ENCODE measurements around the gene HDAC4. TPM values are rescaled to one million over a fixed set of nuclear protein-coding genes. Genes with fewer than 3 reads are reported as not detected.

Gene HDAC4
- total and polyA plus RNA-seq, 2 experiments from 2014 or later, result 8.1 to 41.8 TPM

GRCh38 chr2:239164335-239164871 lies 236.4 kb downstream of the HDAC4 start:
- Histone ChIP-seq H3K36me3 (ENCODE audit: insufficient read depth) (no peaks in the 10 kb centered on the region), H3K27ac (ENCODE audit: low read depth) (no peak overlapping the region), H3K9me2 (ENCODE audit: insufficient read depth) (no peaks in the 10 kb centered on the region), H3F3A (replicated peaks; ENCODE audit: low read depth) (no peaks in the 10 kb centered on the region), H3K27me3 (ENCODE audit: insufficient read depth) (no peaks in the 10 kb centered on the region), H3K4me1 (ENCODE audit: insufficient read depth) (no peaks in the 10 kb centered on the region), H2AFZ (no peak overlapping the region), H4K20me1 (replicated peaks; ENCODE audit: insufficient read depth) (peaks cover 3% of the 10 kb centered on the region; the same call in 1 of the 2 replicates), H3K79me2 (replicated peaks; ENCODE audit: insufficient read depth) (no peaks in the 10 kb centered on the region), H3K4me2 (no peak overlapping the region), H3K4me3 (no peak overlapping the region)
- TF ChIP-seq JUNB (IDR thresholded peaks at IDR 0.05; ENCODE audit: unreplicated experiment) (no peak), NANOG (IDR thresholded peaks at IDR 0.05; ENCODE audit: borderline replicate concordance) (no peak), EZH2 (IDR thresholded peaks at IDR 0.05; ENCODE audit: low read depth, unreplicated experiment) (no peak), ETS1 (IDR thresholded peaks at IDR 0.05) (no peak), CREB1 (CRISPR knock-in tag; IDR thresholded peaks at IDR 0.05; ENCODE audit: low read depth) (no peak), EZH2phosphoT487 (IDR thresholded peaks at IDR 0.05; ENCODE audit: unreplicated experiment) (no peak), STAT1 (IDR thresholded peaks at IDR 0.05; ENCODE audit: unreplicated experiment) (no peak)
- ATAC-seq, result no peak
- H3K4me3 Mint-ChIP-seq, result no peak overlapping the region
- H3K36me3 Mint-ChIP-seq (ENCODE audit: low read depth), result peaks cover 19% of the 10 kb centered on the region
- DNase-seq (ENCODE audit: low spot score), result no peak
- H3K4me1 Mint-ChIP-seq, result peaks cover 5% of the 10 kb centered on the region
- no peaks in the 10 kb centered on the region for H3K9me3 Mint-ChIP-seq
- peak overlapping the region; percentile 12; the same call in 1 of the 2 replicates for H3K27ac Mint-ChIP-seq
- H3K27me3 Mint-ChIP-seq (ENCODE audit: insufficient read depth, low read depth, poor library complexity), result peaks cover 15% of the 10 kb centered on the region

- Mint-ChIP-seq H3K27me3 (ENCODE audit: insufficient read depth, low read depth, poor library complexity) (peaks cover 15% of the 10 kb centered on the region), H3K27ac (no peak overlapping the region), H3K36me3 (ENCODE audit: low read depth) (peaks cover 19% of the 10 kb centered on the region), H3K9me3 (no peaks in the 10 kb centered on the region; the same call in 2 of the 3 replicates), H3K4me3 (no peak overlapping the region), H3K4me1 (peaks cover 7% of the 10 kb centered on the region)
- Histone ChIP-seq H3K27me3 (ENCODE audit: insufficient read depth) (no peaks in the 10 kb centered on the region), H3K79me2 (replicated peaks; ENCODE audit: insufficient read depth) (no peaks in the 10 kb centered on the region), H3F3A (replicated peaks; ENCODE audit: low read depth) (no peaks in the 10 kb centered on the region), H3K9me2 (ENCODE audit: insufficient read depth) (no peaks in the 10 kb centered on the region), H3K27ac (ENCODE audit: low read depth) (no peak overlapping the region), H3K36me3 (ENCODE audit: insufficient read depth) (no peaks in the 10 kb centered on the region), H3K4me2 (no peak overlapping the region), H3K4me1 (ENCODE audit: insufficient read depth) (no peaks in the 10 kb centered on the region), H2AFZ (no peak overlapping the region), H4K20me1 (replicated peaks; ENCODE audit: insufficient read depth) (peaks cover 3% of the 10 kb centered on the region; the same call in 1 of the 2 replicates), H3K4me3 (no peak overlapping the region)
- DNase-seq (ENCODE audit: low spot score) (no peak), ATAC-seq (no peak)
- TF ChIP-seq ZNF462 (CRISPR knock-in tag; IDR thresholded peaks at IDR 0.05) (no peak), CTCF (conservative IDR thresholded peaks at IDR 0.05; ENCODE audit: low read depth in 2 of 2) (no peak), CREB1 (CRISPR knock-in tag; IDR thresholded peaks at IDR 0.05; ENCODE audit: low read depth) (no peak), EZH2phosphoT487 (IDR thresholded peaks at IDR 0.05; ENCODE audit: unreplicated experiment) (no peak), POLR2AphosphoS5 (IDR thresholded peaks at IDR 0.05; ENCODE audit: low read depth) (no peak), STAT1 (IDR thresholded peaks at IDR 0.05; ENCODE audit: unreplicated experiment) (no peak), ZNF114 (CRISPR knock-in tag; IDR thresholded peaks at IDR 0.05) (no peak)
Measured at GRCh38 chr2:239163688-239164334, 237.0 kb downstream of the HDAC4 start.

Data from GM23338 (cell line).